HepG2 (cell line): ENCODE data around the gene GUCY2D. TPM values are rescaled to one million over a fixed set of nuclear protein-coding genes. Genes with fewer than 3 reads are reported as not detected.

Experiments
- ATAC-seq: fragments of 200-7000 bp; cut with Tn5 transposase; 3 replicates; pipeline ENCODE4 v1.9.1; 2020; ENCODE audit warnings: mild to moderate bottlenecking, moderate library complexity
- BruUV-seq: library from RNA; stranded (reverse); fragments of 400-500 nt; replicated peaks from 2 replicates; lab custom pipeline; 2021; lab: Mats Ljungman, UMichigan
- CTCF ChIA-PET: fragments of 300-600 bp; formaldehyde crosslinking; extraction: SDS; loops from one replicate; lab custom pipeline; 2021; ENCODE audit warnings: low total read pairs, inconsistent platforms, low intra/inter-chr PET ratio; lab: Yijun Ruan, JAX
- POLR2A ChIA-PET: fragments of 350-600 bp; sonication (Branson Sonifier 250); formaldehyde crosslinking; loops from one replicate; lab custom pipeline; 2020; ENCODE audit warnings: antibody characterized with exemption, inconsistent platforms; lab: Yijun Ruan, JAX
- DNase-seq: peaks from one replicate; pipeline ENCODE4 v3.0.0-alpha.2; 2015; ENCODE audit warnings: low spot score
- FAIRE-seq: peaks from 3 replicates; lab custom pipeline; 2011; peaks lifted over from hg19 to GRCh38; lab: Jason Lieb, UNC
- H2AFZ ChIP-seq: one replicate; pipeline ENCODE4 v1.6.1; 2011; ENCODE audit warnings: low read length, inconsistent platforms
- H3K27ac ChIP-seq: fragments of 300-600 bp; 3 replicates; pipeline ENCODE4 v1.8.0; 2011; ENCODE audit warnings: mixed run types, mild to moderate bottlenecking, mixed read lengths, low read length, inconsistent platforms; ENCODE audit not compliant: insufficient read depth; ENCODE audit errors: extremely low read length
- H3K27me3 ChIP-seq, 2 experiments: fragments of 200-600 bp in 1 of 2; 2 replicates in 1 of 2; 3 replicates in 1 of 2; pipeline versions ENCODE4 v1.6.0 to v1.8.0; 2011; ENCODE audit warnings: low read length in 2 of 2, mild to moderate bottlenecking in 2 of 2, moderate library complexity in 2 of 2, inconsistent platforms in 1 of 2; ENCODE audit not compliant: insufficient read depth in 2 of 2, control insufficient read depth in 1 of 2
- H3K36me3 ChIP-seq, 2 experiments: fragments of 200-600 bp in 1 of 2; replicated peaks in 1 of 2; 2 replicates in 1 of 2; 3 replicates in 1 of 2; pipeline versions ENCODE4 v1.5.1 to v1.8.0; 2011; ENCODE audit warnings: low read length in 2 of 2, inconsistent platforms in 1 of 2; ENCODE audit not compliant: insufficient read depth in 2 of 2, control insufficient read depth in 1 of 2
- H3K4me1 ChIP-seq: 2 replicates; pipeline ENCODE4 v1.5.1; 2012; ENCODE audit warnings: low read length, inconsistent platforms; ENCODE audit not compliant: insufficient read depth
- H3K4me2 ChIP-seq: 2 replicates; pipeline ENCODE4 v1.6.0; 2011; ENCODE audit warnings: low read depth, low read length, inconsistent platforms
- H3K4me3 ChIP-seq, 3 experiments: fragments of 200-600 bp in 1 of 3; sonication (generic), shearing (Covaris generic) in 1 of 3; replicated peaks in 1 of 3; 2 replicates each; pipeline ENCODE4 v1.5.1; 2011 to 2016; ENCODE audit warnings: low read length in 3 of 3, inconsistent platforms in 2 of 3, low read depth in 2 of 3, mild to moderate bottlenecking in 2 of 3, control low read depth in 1 of 3, mixed read lengths in 1 of 3; ENCODE audit not compliant: insufficient read depth in 1 of 3
- H3K79me2 ChIP-seq: one replicate; pipeline ENCODE4 v1.6.1; 2011; ENCODE audit warnings: low read length, inconsistent platforms; ENCODE audit not compliant: insufficient read depth
- H3K9ac ChIP-seq: 2 replicates; pipeline ENCODE4 v1.6.0; 2011; ENCODE audit warnings: mild to moderate bottlenecking, low read depth, low read length, inconsistent platforms; ENCODE audit not compliant: insufficient read depth
- H3K9me3 ChIP-seq: 2 replicates; pipeline ENCODE4 v1.5.1; 2012; ENCODE audit warnings: mild to moderate bottlenecking, low read length
- H4K20me1 ChIP-seq: 2 replicates; pipeline ENCODE4 v1.6.0; 2011; ENCODE audit warnings: inconsistent platforms, mild to moderate bottlenecking, low read length, moderate library complexity; ENCODE audit not compliant: insufficient read depth
- ATF4 ChIP-seq, 2 experiments: fragments of 450-650 bp in 1 of 2; sonication (generic) in 1 of 2; formaldehyde crosslinking; IDR thresholded peaks; 2 replicates each; pipeline versions ENCODE4 v1.5.0 to v1.8.0; 2020 to 2022; ENCODE audit warnings: mild to moderate bottlenecking in 1 of 2, missing genetic modification reagents in 1 of 2
- CBX2 ChIP-seq, 2 experiments: fragments of 200-600 bp in 1 of 2; sonication (generic); formaldehyde crosslinking in 1 of 2; IDR thresholded peaks; 2 replicates each; pipeline versions ENCODE4 v1.7.0 to v1.8.1; 2018 to 2022; ENCODE audit warnings: low read depth in 2 of 2, low read length in 1 of 2, mild to moderate bottlenecking in 1 of 2, missing genetic modification reagents in 1 of 2
- IRX3 ChIP-seq: sonication (generic); formaldehyde crosslinking; IDR thresholded peaks from 2 replicates; pipeline ENCODE4 v1.8.1; 2023; ENCODE audit warnings: mild to moderate bottlenecking, low read depth, missing genetic modification reagents, borderline replicate concordance
- PAWR ChIP-seq: sonication (generic); formaldehyde crosslinking; IDR thresholded peaks from 2 replicates; pipeline ENCODE4 v1.4.0; 2020; ENCODE audit warnings: missing genetic modification reagents, mild to moderate bottlenecking, borderline replicate concordance
- TBP ChIP-seq: sonication (generic); formaldehyde crosslinking; IDR thresholded peaks from 2 replicates; pipeline ENCODE4 v1.5.0; 2020; ENCODE audit warnings: missing genetic modification reagents
- TEAD3 ChIP-seq: optimal IDR thresholded peaks from 2 replicates; pipeline ENCODE3; 2016; ENCODE audit warnings: borderline replicate concordance
- TMF1 ChIP-seq: sonication (generic); formaldehyde crosslinking; IDR thresholded peaks from 2 replicates; pipeline ENCODE4 v1.8.1; 2022; ENCODE audit warnings: low read depth, missing genetic modification reagents
- YEATS4 ChIP-seq: sonication (generic); formaldehyde crosslinking; IDR thresholded peaks from 2 replicates; pipeline ENCODE4 v1.4.0; 2020; ENCODE audit warnings: missing genetic modification reagents, borderline replicate concordance
- ZNF782 ChIP-seq: sonication (generic); formaldehyde crosslinking; IDR thresholded peaks from 2 replicates; pipeline ENCODE4 v1.4.0; 2020; ENCODE audit warnings: missing genetic modification reagents, mild to moderate bottlenecking, borderline replicate concordance
- WGBS: methylation state at CpG from one replicate; pipeline ENCODE4 v1.1.6; 2017; ENCODE audit warnings: low lambda C conversion rate; 5-methylcytosine and 5-hydroxymethylcytosine counted together
- in situ Hi-C: cut with HindIII; loops from 2 replicates; pipeline ENCODE4 v1.10.0; 2017; ENCODE audit warnings: low pct_unique_long_range_greater_than_20kb; ENCODE audit not compliant: extremely low pct_ligation_motif_present
- intact Hi-C: fragments of 100-400 bp; cut with micrococcal nuclease; formaldehyde crosslinking; loops from one replicate; pipeline ENCODE4 v1.10.0; 2022; ENCODE audit not compliant: unreplicated experiment
- polyA plus RNA-seq, 8 experiments: library from polyadenylated mRNA; depleted of rRNA in 3 of 8; stranded (reverse) in 7 of 8; unstranded in 1 of 8; fragments of >200 nt; fragmentation: Illumina TruSeq in 4 of 8; extraction: Trizol in 4 of 8; gene quantifications; 2 replicates each; pipeline versions ENCODE4 v1.2.1 to v1.2.3, GENCODE V29; 2011 to 2016; ENCODE audit warnings: low read depth in 4 of 8, missing spikeins in 1 of 8, mixed read lengths in 1 of 8; ENCODE audit not compliant: insufficient read depth in 1 of 8
- total RNA-seq, 5 experiments: library from RNA; depleted of rRNA; stranded (reverse); fragments of >200 nt; fragmentation: Illumina TruSeq; extraction: Trizol; gene quantifications; 2 replicates each; pipeline ENCODE4 v1.2.3, GENCODE V29; 2016; ENCODE audit warnings: low read depth in 1 of 5

Gene GUCY2D
- total and polyA plus RNA-seq, 2 of the 13 experiments (the other 11 are each of a cell fraction or from before 2014, with no cell fraction given), result not detected

DNA sequence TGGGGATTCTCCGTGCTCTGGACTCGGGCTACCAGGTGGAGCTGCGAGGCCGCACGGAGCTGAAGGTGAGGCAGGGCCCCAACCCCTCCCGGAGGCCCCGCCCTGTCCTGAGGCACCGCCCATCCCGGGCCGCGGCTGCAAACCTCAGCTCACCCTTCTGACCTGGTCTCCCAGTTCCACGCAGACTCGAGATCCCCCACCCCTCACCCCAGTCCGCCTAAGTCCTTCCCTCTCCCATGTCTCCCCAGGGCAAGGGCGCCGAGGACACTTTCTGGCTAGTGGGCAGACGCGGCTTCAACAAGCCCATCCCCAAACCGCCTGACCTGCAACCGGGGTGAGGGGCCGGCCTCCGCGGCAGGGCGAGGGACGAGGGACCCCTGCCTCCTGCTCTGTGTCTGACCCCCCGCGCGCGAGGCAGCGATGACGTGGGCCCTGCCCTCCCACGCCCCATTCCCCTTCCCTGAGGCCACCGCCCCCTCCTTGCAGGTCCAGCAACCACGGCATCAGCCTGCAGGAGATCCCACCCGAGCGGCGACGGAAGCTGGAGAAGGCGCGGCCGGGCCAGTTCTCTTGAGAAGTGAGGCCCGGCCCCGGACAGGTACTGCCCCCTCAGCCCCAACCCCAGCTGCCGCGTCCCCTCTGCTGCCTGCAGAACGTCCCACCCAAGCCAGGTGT lies 13.7 kb downstream of the GUCY2D start:
- TF ChIP-seq YEATS4 (CRISPR knock-in tag) (0 out of 2 replicates have a peak, but pooled peaks have one; percentile 15), TMF1 (CRISPR knock-in tag) (no peak)
- no peaks in the 10 kb centered on the region for H3K79me2 ChIP-seq
- no TSS peak for BruUV-seq
- H3K4me2 ChIP-seq, result peak overlapping the region; percentile 72
- no peaks in the 10 kb centered on the region for H3K9me3 ChIP-seq
- ATAC-seq (no peak), FAIRE-seq (no peak), DNase-seq (no peak)
- H3K27ac ChIP-seq, result no peak overlapping the region
- in situ Hi-C loops (no loop called here), intact Hi-C loops (loop anchor here (2.0 kb wide), 1 partner anchor 41 kb away; no protein-coding TSS in a partner anchor)
- H3K4me3 ChIP-seq, result peak overlapping the region in 1 of 3 experiments; percentile 25; a peak in 1 of 6 replicates
- 82% methylated on average over 28 of the region's 46 CpGs for WGBS
- CTCF ChIA-PET, result interaction anchor here (2.0 kb wide), 1 partner anchor 42 kb away, joined by 4 read pairs; no protein-coding TSS in a partner anchor
- no peaks in the 10 kb centered on the region for H3K36me3 ChIP-seq
- H3K9ac ChIP-seq, result no peak overlapping the region
- no peaks in the 10 kb centered on the region for H4K20me1 ChIP-seq
- POLR2A ChIA-PET, result no interaction called here
- peaks cover 21% of the 10 kb centered on the region for H3K4me1 ChIP-seq
- no peak overlapping the region for H2AFZ ChIP-seq
- H3K27me3 ChIP-seq, result peaks cover 1 to 65% of the 10 kb centered on the region in 2 experiments

- POLR2A ChIA-PET, result interaction anchor here (1.5 kb wide), 1 partner anchor 40 kb away, joined by 4 read pairs; no protein-coding TSS in a partner anchor
- DNase-seq, result no peak
- ATAC-seq, result peak; percentile 70
- Histone ChIP-seq H3K79me2 (no peaks in the 10 kb centered on the region), H3K36me3 (no peaks in the 10 kb centered on the region), H2AFZ (no peak overlapping the region), H3K4me3 (peak overlapping the region in 1 of 3 experiments; percentile 25; a peak in 2 of 6 replicates), H3K4me2 (peak overlapping the region; percentile 72), H3K9me3 (no peaks in the 10 kb centered on the region), H3K4me1 (peaks cover 28% of the 10 kb centered on the region), H3K9ac (no peak overlapping the region), H3K27ac (no peak overlapping the region), H4K20me1 (no peaks in the 10 kb centered on the region), H3K27me3 (peaks cover 1 to 62% of the 10 kb centered on the region in 2 experiments)
- in situ Hi-C loops (no loop called here), intact Hi-C loops (loop anchor here (2.0 kb wide), 1 partner anchor 40 kb away; no protein-coding TSS in a partner anchor)
- FAIRE-seq, result no peak
- CTCF ChIA-PET, result interaction anchor here (0.7 to 2.0 kb wide), 4 partner anchors 24 to 104 kb away, joined by 3 to 4 read pairs (median 3); no protein-coding TSS in a partner anchor
- WGBS, result 6% methylated on average over 6 of the region's 12 CpGs
- no TSS peak for BruUV-seq
- TF ChIP-seq PAWR (CRISPR knock-in tag) (no peak), CBX2 (IDR thresholded peaks at IDR 0.05; ENCODE audit: low read depth, low read length) (no peak), CBX2 (CRISPR knock-in tag; IDR thresholded peaks at IDR 0.05; ENCODE audit: low read depth) (no peak), TEAD3 (CRISPR knock-in tag) (peak; percentile 35), ZNF782 (CRISPR knock-in tag) (no peak), ATF4 (CRISPR knock-in tag; IDR thresholded peaks at IDR 0.05) (no peak), TBP (CRISPR knock-in tag) (no peak), IRX3 (CRISPR knock-in tag) (no peak)
Observed at GRCh38 chr17:8016632-8017424, 14.4 kb downstream of the GUCY2D start.
